GM19025 (cell line): ENCODE measurements around the gene SCAF4.
"Not testable (repeated sequence)": the region's sequence is repeated elsewhere in the genome, so short reads cannot be mapped to it uniquely, and the experiment has no call there.

Experiments
- ATAC-seq: cut with Tn5 transposase; IDR thresholded peaks from one replicate; pipeline ENCODE4 v1.9.1; 2021; ENCODE audit warnings: mild to moderate bottlenecking, low read depth, moderate library complexity; ENCODE audit not compliant: unreplicated experiment

SCAF4 gene, protein sequence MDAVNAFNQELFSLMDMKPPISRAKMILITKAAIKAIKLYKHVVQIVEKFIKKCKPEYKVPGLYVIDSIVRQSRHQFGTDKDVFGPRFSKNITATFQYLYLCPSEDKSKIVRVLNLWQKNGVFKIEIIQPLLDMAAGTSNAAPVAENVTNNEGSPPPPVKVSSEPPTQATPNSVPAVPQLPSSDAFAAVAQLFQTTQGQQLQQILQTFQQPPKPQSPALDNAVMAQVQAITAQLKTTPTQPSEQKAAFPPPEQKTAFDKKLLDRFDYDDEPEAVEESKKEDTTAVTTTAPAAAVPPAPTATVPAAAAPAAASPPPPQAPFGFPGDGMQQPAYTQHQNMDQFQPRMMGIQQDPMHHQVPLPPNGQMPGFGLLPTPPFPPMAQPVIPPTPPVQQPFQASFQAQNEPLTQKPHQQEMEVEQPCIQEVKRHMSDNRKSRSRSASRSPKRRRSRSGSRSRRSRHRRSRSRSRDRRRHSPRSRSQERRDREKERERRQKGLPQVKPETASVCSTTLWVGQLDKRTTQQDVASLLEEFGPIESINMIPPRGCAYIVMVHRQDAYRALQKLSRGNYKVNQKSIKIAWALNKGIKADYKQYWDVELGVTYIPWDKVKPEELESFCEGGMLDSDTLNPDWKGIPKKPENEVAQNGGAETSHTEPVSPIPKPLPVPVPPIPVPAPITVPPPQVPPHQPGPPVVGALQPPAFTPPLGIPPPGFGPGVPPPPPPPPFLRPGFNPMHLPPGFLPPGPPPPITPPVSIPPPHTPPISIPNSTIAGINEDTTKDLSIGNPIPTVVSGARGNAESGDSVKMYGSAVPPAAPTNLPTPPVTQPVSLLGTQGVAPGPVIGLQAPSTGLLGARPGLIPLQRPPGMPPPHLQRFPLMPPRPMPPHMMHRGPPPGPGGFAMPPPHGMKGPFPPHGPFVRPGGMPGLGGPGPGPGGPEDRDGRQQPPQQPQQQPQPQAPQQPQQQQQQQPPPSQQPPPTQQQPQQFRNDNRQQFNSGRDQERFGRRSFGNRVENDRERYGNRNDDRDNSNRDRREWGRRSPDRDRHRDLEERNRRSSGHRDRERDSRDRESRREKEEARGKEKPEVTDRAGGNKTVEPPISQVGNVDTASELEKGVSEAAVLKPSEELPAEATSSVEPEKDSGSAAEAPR

DNA sequence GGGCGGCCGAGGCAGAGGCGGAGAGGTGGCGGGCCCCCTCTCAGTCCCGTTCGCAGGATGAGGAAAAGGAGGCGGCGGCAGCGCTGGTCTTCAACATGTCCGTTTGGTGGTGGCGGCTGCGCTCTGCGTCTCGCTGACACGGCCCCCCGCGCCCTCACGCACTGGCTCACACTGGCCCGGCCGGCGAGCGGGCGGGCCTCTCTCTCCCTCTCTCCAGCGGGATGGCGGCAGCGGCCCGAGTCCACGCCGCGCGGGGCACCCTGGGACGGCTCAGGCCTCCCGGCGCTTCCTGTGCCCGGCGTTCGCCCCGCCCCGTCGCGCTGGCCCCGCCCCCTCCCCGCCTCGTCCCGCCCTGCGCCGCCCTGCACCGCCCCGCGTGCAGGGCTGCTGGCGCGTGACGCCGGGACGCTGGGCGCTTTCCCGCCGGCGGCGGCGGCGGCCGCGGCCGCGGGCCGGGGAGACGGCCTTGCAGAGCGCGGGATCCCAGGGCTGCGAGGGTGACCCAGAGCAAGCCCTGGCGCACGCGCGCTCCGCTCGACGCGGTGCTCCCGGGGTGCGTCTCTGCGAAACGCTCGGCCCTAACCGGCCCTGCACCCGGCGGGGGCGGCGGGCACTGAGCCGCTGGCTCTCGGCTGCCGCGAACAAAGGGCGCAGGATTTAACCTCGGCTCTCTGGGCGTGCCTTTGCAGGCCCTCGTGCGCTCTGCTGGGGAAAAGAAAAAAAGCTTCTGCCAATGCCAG is at the start of gene SCAF4:
TSS of gene SCAF4 (minus strand) at position 262 of the 740 bp plus-strand sequence. CDS start 426 bp downstream, outside the sequence.
- peak; percentile 79 for ATAC-seq

DNA sequence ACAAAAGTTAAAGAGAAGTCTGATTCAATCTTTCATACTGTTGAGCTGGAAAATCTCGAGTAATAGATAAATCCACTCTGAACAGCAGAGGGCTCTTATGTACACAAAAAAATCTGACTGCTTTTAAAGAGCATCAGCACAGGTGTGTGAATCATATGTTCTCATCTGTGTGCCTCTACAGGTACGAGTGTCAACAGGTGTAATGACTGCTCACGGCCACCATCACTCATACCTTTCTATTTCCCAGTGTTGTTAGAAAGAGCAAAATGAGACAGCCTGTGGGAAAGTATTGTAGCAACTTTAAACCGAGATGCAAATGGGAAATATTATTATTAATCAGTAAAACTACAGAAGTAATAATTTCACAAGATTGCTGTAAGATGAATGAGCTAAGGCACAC is 49.0 kb upstream of the SCAF4 start:
- ATAC-seq = no peak

DNA sequence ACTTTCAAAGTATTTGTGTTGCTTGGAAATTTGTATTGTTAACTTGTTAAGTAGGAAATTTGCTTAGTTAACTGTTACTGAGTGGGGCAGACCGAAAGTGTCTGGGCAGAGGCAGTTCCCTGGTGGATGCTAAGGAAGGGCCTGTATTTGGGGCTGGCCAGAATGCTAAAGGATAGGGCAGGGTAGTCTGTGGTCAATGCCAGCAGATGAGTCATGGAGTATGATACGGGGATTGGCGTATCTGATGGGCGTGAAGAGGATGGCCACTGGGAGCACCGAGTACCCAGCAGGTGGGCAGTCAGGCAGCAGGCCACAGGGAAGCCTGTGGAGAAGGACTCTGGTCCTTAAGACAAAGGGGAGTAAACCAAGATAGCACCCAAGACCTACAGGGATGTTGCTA is 46.6 kb upstream of the SCAF4 start:
- no peak for ATAC-seq

DNA sequence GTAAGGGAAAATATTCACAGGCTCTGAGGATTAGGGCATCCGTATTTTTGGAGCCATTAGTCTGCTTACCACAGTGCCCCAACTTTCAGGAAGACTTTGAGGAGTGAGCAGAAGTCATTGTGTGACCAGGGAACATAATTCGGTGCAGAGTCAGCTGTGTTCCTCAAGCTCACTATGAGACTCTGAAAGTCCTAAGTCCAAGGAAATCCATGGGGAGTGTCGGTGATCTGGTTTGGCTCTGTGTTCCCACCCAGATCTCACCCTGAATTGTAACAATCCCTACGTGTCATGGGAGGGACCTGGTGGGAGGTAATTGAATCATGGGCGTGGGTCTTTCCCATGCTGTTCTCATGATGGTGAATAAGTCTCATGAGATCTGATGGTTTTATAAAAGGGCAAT is 45.9 kb upstream of the SCAF4 start:
- no peak for ATAC-seq

DNA sequence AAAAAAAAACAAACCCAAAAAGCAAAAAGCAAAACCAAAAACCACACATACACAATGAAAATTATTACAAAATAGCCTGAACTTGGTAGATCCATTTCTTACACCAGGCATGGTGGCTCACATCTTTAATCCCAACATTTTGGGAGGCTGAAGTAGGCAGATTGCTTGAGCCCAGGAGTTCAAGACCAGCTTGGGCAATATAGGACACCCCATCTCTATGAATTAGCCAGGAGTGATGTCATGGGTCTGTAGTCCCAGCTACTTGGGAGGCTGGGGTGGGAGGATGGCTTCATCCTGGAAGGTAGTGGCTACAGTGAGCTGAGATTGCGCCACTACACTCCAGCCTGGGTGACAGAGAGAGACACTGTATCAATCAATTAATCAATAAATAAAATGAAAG is 42.1 kb upstream of the SCAF4 start:
- no peak for ATAC-seq

DNA sequence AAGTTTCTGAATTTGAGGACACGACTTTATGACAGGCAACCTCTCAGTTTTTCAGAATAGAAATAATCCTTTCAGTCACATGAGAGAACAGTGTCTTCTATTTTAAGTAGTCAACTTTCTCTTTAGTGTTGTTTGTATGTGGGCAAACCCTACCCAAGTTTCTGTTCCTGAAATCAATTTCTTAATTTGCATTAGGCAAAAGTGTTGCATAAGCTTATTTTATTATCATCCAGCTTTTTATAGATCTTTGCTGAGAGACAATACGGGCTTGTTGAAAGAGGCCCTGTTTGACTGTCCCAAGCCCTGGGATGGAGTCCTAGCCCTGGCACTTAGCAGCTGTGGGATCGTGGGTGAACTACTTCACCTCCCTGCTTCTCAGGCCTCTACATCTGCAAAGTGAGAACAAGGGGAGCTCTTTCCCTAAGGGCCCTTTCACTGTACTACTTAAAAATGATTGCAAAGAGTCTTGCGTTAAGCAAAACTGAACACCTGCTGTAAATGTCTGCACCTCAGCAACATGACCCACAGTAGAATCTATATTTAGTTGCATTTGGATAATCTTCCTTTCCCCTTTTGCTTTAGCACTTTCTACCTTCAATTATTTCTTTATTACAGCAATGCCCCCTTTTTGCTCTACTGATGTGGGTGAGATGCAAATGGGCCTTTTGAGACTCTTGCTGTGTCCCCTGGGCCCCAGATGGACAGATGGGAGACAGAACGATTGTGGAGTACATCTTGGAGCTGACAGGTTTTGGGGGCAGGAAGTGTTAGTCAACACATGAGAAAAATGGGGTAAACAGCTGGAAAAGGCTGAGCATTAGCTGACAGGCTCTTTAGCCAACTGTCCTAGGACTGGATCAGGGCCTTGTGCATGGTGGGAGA is 41.0 kb upstream of the SCAF4 start:
- peak; percentile 83 for ATAC-seq

DNA sequence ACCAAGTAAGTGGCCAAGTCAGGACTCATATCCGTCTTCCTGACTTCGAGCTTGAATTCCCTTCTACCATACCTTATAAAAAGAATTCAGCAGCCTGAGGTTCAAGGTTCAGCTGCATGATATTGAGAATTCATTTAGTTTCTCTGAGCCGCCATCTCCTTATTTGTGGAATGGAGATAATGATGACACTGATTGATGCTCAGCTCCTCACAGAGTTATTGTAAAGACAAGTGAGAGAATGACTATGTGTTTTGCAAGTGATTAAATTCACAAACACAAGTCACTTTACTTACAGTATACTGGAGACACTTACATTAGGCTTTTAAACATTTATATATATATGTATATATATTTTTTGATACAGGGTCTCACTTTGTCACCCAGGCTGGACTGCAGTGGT is 39.8 kb upstream of the SCAF4 start:
- ATAC-seq = no peak

DNA sequence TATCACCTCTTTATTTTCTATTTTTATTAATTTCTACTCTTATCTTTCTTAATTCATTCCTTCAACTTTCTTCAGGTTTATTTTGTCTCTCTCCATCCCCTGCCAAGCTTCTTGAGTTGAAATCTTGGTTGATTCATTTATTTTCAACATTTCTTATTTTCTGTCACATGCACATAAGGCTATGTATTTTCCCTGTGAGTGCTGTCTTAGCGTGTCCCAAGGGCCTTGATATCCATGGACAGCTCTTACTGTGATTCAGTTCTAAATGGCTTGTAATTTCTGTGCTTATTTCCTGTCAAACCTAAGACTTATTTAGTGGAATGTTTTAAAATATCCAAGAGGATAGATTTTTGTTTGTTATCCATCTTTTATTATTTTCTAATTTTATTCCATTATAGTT is 36.8 kb upstream of the SCAF4 start:
- ATAC-seq = no peak

DNA sequence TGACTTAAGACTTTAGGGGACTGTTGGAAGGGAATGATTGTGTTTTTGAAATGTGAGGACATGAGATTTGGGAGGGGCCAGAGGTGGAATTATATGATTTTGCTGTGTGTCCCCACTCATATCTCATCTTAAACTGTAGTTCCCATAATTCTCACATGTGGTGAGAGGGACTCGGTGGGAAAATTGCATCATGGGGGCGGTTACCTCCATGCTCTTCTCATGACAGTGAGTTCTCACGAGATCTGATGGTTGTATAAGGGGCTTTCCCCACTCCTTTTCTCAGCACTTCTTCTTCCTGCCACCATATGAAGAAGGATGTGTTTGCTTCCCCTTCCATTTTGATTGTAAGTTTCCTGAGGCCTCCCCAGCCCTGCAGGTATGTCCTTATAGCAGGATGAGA is 35.0 kb upstream of the SCAF4 start:
- ATAC-seq = no peak

DNA sequence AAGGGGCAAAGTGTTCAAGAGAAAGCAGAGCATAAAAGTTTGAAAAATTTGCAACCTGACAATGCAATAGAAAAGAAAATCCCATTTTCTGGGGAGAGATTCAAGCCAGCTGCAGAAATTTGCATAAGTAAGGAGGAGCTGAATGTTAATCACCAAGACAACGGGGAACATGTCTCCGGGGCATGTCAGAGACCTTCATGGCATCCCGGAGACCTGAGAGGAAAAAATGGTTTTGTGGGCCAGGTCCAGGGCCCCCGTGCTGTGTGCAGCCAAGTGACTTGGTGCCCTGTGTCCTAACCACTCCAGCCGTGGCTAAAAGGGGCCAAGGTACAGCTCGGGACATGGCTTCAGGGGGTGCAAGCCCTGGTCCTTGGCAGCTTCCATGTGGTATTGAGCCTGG is 33.9 kb upstream of the SCAF4 start:
- not testable (repeated sequence) for ATAC-seq

DNA sequence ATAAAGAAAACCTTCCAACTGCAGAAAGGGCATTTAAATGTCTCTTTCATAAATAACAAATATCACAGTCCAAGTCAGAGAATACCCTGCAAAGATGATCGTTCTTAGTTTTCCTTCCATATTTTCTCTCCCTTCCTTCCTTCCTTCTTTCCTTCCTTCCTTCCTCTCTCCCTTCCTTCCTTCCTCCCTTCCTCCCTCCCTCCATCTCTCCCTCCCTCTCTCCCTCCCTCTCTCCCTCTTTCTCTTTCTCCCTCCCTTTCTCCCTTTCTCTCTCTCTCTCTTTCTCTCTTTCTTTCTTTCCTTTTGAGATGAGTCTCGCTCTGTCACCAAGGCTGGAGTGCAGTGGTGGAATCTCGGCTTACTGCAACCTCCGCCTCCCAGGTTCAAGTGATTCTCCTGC is 29.0 kb upstream of the SCAF4 start:
- ATAC-seq = no peak

DNA sequence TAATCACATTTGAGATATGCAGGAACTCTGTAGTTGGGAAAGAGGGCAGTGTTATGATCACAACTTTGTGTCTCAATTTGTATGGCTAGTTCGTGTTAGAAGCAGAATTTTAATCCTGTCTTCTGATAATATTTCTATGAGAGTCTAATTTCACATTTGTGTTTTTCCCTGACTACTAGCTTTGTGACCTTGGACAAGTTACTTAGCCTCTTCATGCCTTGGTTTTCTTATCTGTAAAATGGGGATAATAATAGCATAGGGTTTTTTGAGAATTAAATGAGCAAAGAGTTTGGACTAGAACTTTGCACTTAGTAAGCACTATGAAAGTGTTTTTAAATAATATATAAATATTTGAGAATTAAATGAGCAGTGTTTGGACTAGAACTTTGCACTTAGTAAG is 24.9 kb upstream of the SCAF4 start:
- ATAC-seq = no peak

DNA sequence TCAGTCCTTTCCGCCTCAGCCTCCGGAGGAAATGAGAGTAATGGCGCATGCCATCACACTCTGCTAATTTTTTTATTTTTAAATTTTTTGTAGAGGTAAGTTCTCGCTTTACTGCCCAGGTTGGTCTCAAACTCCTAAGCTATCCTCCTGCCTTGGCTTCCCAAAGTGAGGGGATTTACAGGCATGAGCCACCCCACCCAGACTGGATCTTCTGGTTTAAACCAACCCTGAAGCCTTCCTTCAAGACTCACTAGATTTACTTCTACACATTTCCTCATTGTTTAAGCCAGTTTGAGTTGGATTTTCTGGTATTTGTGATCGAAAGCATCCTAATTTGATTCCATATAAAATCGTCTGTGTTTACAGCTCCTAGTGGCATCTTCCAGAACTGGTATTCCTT is 23.1 kb upstream of the SCAF4 start:
- ATAC-seq = no peak

DNA sequence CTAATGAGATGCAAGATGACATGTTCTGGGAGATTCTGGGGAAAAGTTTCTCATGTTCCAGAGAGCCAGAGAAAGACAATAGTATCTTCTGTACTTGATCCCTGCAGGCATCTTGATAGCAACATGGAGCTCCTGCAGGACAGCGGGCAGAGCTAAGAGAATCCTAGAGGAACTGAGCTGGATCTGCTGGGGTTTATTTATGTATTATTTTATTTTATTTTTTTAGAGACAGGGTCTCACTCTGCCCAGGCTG is 22.7 kb upstream of the SCAF4 start:
- no peak for ATAC-seq

DNA sequence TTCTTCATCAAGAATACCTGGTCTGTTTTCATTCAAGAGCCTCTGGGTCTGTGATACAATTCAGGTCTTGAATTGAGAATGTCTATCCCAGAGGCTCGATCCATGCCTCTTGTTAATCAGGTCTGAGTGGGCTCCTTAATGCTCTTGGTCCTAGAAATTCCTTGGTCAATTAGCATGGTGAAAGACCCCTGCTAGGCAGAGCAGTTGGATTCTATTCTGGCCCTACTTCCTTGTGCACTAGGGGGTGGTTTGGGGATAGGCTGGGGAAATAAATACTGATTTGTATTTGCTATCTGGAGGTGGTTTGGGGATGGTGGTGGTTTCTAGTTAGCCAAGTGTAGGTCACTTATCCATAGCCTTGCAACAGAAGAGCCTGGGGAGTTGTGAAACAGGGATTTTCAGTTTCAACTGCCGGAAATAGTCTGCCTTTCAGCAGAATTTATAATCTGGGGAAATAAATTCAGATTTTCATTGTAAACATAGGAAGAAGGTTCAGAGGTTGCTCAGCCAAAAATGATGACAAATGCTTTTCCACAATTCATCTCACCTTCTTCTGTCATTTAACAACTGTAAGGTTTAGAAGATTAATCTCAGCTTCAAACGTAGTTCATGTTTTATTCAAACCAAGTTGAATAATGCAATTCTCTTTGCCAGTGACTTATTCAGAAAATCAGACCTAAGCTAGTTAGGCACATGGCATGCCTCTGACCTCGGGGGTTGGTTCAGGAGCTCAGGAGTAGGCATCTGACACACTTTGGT is 22.2 kb upstream of the SCAF4 start:
- ATAC-seq = no peak

DNA sequence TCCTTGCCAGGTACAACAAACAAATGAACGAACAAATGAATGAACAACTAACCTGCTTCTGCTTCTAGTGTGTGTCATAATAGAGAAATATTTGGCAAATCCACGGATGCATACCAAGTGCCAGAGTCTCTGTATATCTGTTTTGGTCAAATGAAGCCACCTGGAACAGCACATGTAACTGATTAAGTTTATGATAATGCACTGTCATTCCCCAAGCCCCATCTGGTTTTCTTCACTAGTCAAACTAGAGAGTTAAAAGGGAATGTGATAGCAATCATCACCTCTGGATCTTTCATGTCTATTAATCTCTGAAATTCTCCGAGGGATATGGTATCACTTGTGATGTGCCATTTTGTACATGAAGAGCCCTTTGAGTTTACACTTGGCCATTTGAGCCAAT is 21.0 kb upstream of the SCAF4 start:
- no peak for ATAC-seq

DNA sequence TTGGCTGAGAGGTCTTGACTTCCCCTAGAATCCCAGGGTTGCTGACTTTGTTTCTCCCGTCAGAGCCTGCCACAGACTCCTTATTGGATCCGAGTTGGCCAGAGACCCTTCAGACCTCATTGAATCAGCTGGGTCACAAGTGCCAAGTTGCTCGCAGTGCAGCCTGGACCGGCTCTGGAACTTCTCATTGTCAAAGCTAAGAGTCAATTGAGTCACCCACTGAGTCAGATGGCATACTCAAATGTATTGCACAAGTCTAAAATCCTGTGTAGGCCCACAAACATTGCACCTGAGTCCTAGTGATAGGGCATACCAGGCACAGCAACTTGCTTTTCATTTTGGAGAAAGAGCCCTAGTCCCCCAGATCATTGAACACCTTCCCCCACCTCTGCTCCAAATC is 20.4 kb upstream of the SCAF4 start:
- no peak for ATAC-seq

DNA sequence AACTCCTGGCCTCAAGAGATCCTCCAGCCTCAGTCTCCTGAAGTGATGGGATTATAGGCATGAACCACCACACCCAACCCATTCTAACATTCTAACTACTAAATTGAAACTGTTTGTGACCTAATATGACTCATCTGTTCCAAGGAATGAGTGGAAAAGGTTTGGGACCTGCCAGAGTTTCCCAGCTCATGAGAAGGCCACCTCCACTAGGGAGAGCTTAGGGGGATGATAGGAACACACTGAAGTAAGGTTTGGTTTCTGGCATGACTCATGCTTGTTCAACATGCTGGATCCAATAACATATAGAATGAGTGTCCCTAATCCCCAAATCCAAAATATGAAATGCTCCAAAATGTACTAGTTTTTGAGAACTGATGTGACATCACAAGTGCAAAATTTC is 18.9 kb upstream of the SCAF4 start:
- ATAC-seq = no peak

DNA sequence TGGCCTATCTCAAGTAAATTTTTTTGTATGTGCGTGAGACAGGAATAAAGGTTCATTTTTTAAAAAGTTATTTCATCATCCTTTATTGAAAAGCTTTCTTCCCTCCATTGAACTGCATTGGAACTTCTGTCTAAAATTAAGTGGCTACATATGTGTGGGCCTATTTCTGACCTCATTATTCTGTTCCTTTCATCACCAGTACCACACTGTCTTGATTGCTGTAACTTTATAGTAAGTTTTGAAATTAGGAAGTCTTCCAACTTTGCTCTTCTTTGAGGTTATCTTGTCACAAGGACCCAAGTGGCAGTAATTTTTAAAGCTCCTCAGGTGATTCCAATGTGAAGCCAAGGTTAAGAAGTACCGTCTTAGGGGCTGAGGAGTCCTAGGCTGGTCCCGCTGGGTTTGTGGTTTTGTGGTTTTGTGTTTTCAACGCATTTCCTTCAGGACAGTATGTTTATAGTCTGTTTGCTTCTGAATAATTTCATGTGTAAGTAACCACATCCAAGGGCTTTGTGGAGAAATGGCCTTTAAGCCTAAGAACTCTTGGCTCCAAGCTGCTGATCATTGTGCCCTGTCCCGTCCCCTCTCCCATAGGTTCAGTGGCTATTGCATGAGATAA is 12.4 kb upstream of the SCAF4 start:
- ATAC-seq = no peak
